ENCODE measurements around the gene METTL8. TPM values are rescaled to one million over a fixed set of nuclear protein-coding genes. Genes with fewer than 3 reads are reported as not detected.
"Not testable (repeated sequence)": the region's sequence is repeated elsewhere in the genome, so short reads cannot be mapped to it uniquely, and the experiment has no call there.

Gene METTL8
- total RNA-seq, 2 donors from 2014 or later = 19.8 to 27.2 TPM

GRCh38 chr2:171323971-171324528 is 109.7 kb downstream of the METTL8 start:
- intact Hi-C loops (cut with DNase I) = no loop called here

GRCh38 chr2:171322928-171323327 is 110.9 kb downstream of the METTL8 start:
- no peak for DNase-seq (ENCODE audit: low spot score)
- intact Hi-C loops (cut with DNase I) = no loop called here

More at GRCh38 chr2:171323971-171324528, 109.7 kb downstream of the METTL8 start:
- DNase-seq (ENCODE audit: low spot score) = no peak

- intact Hi-C loops (cut with DNase I) = no loop called here
- DNase-seq (ENCODE audit: low spot score) = no peak
Observed at GRCh38 chr2:171320731-171321130, 113.1 kb downstream of the METTL8 start.

GRCh38 chr2:171320208-171320621 is 113.6 kb downstream of the METTL8 start:
- no peak for DNase-seq (ENCODE audit: low spot score)
- intact Hi-C loops (cut with DNase I) = no loop called here

DNA sequence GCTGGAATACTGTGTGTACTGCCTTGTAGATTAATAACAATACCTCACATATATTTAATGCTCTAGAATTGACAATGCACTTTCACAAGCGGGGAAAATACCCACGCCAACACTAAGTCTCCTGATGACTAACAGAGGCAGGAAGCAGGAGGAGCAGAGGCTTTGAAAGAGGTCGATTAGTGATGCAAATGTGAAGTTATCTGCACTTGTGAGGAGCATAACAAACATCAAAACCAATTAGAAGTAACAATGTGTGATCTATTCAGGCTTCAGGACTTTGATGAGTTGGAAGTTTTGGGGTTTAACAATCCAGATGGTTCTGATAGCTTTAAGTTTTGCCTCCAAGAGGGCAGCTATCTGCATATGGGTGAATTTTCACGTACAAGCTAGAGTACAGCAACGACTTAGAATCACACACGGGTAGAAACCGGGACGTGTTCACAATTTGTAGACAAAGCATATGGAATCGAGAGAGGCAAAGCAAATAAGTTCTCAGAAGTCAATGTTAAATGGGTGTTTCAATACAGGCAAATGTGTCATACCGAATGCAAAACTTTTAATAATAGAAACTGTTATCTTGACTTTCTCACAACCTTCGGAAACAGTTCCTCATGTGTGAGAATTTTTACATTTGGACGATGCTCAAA is 114.5 kb downstream of the METTL8 start:
- intact Hi-C loops (cut with DNase I) = no loop called here
- DNase-seq (ENCODE audit: low spot score) = no peak

GRCh38 chr2:171318463-171318934 is 115.3 kb downstream of the METTL8 start:
- DNase-seq (ENCODE audit: low spot score) = no peak
- intact Hi-C loops (cut with DNase I) = no loop called here

GRCh38 chr2:171317492-171318125 is 116.2 kb downstream of the METTL8 start:
- intact Hi-C loops (cut with DNase I) = no loop called here
- DNase-seq (ENCODE audit: low spot score) = no peak

DNA sequence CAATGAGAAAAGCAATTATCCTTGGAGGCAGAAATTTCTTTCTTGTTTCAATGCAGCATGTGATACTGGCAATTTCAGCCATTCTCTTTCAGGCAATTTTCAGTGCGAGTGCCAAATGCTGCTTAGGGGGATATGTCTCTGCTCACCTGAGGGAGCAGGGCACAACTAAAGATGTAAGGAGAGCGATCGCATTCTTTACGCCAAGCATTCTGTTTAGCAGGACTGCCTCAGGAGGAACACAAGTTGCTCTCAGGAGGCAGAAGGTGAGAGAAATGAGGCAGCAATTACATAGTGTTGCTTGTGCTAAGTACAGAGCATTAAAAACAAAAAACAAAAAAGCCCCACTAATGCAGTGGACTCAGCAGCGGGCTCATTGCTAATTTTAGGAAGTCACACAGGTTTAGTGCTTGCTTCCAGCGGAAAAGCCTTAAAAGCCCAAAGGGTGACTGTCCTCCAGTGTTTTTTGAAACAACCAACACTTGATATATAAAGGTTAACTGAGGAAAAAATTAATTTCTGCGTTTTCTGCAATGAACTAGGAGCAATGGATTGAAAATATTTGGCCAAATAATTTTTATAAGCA is 116.9 kb downstream of the METTL8 start:
- intact Hi-C loops (cut with DNase I) = no loop called here
- DNase-seq (ENCODE audit: low spot score) = no peak

- intact Hi-C loops (cut with DNase I) = no loop called here
- no peak for DNase-seq (ENCODE audit: low spot score)
Observed at GRCh38 chr2:171316220-171316619, 117.6 kb downstream of the METTL8 start.

DNA sequence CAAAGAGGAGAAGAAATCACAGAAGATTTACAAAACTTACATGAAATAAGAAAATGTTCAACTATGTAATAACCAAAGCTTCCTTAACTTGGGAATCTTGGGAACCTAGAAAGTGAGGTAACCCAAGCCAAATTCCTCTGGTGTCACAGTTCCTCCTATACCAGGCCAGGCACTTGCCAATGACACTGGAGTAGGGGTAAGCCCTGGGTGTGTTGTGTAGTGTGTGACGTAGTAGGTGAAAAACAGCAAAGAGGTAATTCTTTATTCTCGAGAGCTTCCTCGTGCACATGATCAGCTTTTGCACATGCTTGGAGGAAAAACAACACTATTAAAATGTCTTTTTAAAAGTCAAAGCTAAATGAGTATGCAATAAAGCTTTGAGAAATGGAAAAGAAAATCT is 118.0 kb downstream of the METTL8 start:
- intact Hi-C loops (cut with DNase I) = no loop called here

DNA sequence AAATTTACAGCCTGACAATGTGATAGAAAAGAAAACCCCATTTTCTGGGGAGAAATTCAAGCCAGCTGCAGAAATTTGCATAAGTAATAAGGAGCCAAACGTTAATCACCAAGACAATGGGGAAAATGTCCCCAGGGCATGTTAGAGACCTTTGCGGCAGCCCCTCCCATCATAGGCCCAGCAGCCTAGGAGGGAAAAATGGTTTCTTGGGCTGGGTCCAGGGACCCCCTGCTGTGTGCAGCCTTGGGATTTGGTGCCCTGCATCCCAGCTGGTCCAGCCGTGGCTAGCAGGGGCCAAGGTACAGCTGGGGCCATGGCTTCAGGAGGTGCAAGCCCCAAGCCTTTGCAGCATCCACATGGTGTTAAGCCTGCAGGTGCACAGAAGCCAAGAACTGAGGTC is 121.6 kb downstream of the METTL8 start:
- intact Hi-C loops (cut with DNase I); DNase-seq (ENCODE audit: low spot score): not testable (repeated sequence)

More for the DNA sequence above, 118.0 kb downstream of the METTL8 start:
- DNase-seq (ENCODE audit: low spot score) = no peak

DNA sequence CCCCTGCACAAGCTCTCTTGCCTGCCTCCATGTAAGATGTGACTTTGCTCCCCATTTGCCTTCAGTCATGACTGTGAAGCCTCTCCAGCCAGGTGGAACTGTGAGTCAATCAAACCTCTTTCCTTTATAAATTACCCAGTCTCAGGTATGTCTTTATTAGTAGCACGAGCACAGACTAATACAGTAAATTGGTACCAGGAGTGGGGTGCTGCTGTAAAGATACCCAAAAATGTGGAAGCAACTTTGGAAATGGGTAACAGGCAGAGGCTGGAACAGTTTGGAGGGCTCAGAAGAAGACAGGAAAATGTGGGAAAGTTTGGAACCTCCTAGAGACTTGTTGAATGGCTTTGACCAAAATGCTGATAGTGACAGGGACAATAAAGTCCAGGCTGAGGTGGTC is 122.2 kb downstream of the METTL8 start:
- intact Hi-C loops (cut with DNase I) = not testable (repeated sequence)

GRCh38 chr2:171310889-171311288 is 122.9 kb downstream of the METTL8 start:
- intact Hi-C loops (cut with DNase I) = no loop called here
- no peak for DNase-seq (ENCODE audit: low spot score)

More for the DNA sequence above, 122.2 kb downstream of the METTL8 start:
- DNase-seq (ENCODE audit: low spot score) = not testable (repeated sequence)

GRCh38 chr2:171309455-171310286 is 124.1 kb downstream of the METTL8 start:
- intact Hi-C loops (cut with DNase I) = no loop called here
- no peak for DNase-seq (ENCODE audit: low spot score)

- no peak for DNase-seq (ENCODE audit: low spot score)
- intact Hi-C loops (cut with DNase I) = no loop called here
Observed at GRCh38 chr2:171308280-171309054, 125.3 kb downstream of the METTL8 start.

DNA sequence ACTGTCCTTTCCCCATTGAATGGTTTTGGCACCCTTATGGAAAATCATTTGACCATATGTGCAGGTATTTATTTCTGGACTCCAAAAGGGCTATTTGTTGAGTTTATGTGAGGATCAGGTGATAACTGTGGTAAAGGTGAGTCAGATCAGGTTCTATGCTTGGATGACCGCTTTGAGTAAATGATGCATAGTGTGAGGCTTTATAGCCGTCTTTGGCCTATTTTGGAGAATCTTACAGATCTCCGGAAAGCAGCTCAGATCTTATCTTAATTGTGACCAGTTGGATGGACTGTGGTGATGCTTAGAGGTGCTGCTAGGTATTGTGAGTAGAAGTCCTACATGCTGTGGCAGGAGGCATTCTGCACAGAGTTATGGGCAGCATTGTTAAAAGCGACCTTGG is 126.2 kb downstream of the METTL8 start:
- no peak for DNase-seq (ENCODE audit: low spot score)
- intact Hi-C loops (cut with DNase I) = no loop called here

- intact Hi-C loops (cut with DNase I) = no loop called here
- no peak for DNase-seq (ENCODE audit: low spot score)
Observed at GRCh38 chr2:171297956-171298355, 135.8 kb downstream of the METTL8 start.

GRCh38 chr2:171294608-171295007 is 139.2 kb downstream of the METTL8 start:
- DNase-seq (ENCODE audit: low spot score) = no peak
- intact Hi-C loops (cut with DNase I) = no loop called here

DNA sequence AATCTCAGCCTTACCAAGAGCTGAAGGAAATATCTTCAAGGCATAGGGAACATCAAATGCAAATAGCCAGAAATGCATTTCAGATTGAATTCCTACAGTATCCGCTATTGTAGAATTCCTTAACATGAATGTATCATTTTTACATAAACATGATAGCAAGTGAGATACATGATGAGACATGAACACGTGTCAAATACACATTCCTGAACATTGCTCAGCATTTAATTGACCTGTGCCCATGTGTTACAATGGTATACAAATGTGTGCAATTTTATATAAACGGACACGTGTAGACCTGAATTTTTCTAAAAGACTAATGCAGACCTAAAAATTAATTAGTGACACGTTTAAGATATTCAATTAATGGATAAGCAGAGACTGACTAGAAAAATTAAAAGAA is 140.1 kb downstream of the METTL8 start:
- no peak for DNase-seq (ENCODE audit: low spot score)

More for the DNA sequence above, 140.1 kb downstream of the METTL8 start:
- intact Hi-C loops (cut with DNase I) = no loop called here

Measured in posterior vena cava (tissue), 2 donors.